Transverse colon (tissue), 4 donors: ENCODE data around the gene GALNT2. TPM values are rescaled to one million over a fixed set of nuclear protein-coding genes. Genes with fewer than 3 reads are reported as not detected.

Experiments
- DNase-seq: peaks from one replicate; pipeline ENCODE4 v3.0.0-alpha.2; 2019
- H3K27ac ChIP-seq, 4 donors: fragments of 200-600 bp; sonication (generic); 2 replicates each; pipeline ENCODE4 v1.5.1; 2016 to 2018; ENCODE audit warnings: inconsistent platforms in 4 of 4
- H3K27me3 ChIP-seq: fragments of 200-600 bp; sonication (generic); 2 replicates; pipeline ENCODE4 v1.5.1; 2017; ENCODE audit warnings: inconsistent platforms
- H3K36me3 ChIP-seq, 4 donors: fragments of 200-600 bp; sonication (generic); 2 replicates each; pipeline ENCODE4 v1.5.1; 2017 to 2019; ENCODE audit warnings: inconsistent platforms in 4 of 4
- H3K4me1 ChIP-seq, 4 donors: fragments of 200-600 bp; sonication (generic); 2 replicates each; pipeline ENCODE4 v1.5.1; 2017 to 2020; ENCODE audit warnings: inconsistent platforms in 4 of 4
- H3K4me3 ChIP-seq, 4 donors: fragments of 200-600 bp; sonication (generic); 1 replicate in 1 of 4; 2 replicates in 3 of 4; pipeline versions ENCODE4 v1.5.1 to v1.6.1; 2017 to 2019; ENCODE audit warnings: inconsistent platforms in 4 of 4
- H3K9me3 ChIP-seq, 2 donors: fragments of 200-600 bp; sonication (generic); 2 replicates each; pipeline ENCODE4 v1.5.1; 2017 to 2019; ENCODE audit warnings: inconsistent platforms in 2 of 2
- EP300 ChIP-seq: sonication (generic); formaldehyde crosslinking; IDR thresholded peaks from one replicate; pipeline ENCODE4 v1.6.1; 2017; ENCODE audit warnings: antibody characterized with exemption, low read depth
- POLR2A ChIP-seq: fragments of 450-650 bp; IDR thresholded peaks from one replicate; pipeline ENCODE4 v1.6.1; 2016; ENCODE audit warnings: antibody characterized with exemption, mild to moderate bottlenecking, moderate library complexity
- POLR2AphosphoS5 ChIP-seq, 3 donors: sonication (generic); formaldehyde crosslinking; IDR thresholded peaks; one replicate each; pipeline ENCODE4 v1.6.1; 2016; ENCODE audit warnings: antibody characterized with exemption in 3 of 3
- WGBS, 2 donors: methylation state at CpG; one replicate each; pipeline ENCODE4 v1.1.5; 2018; ENCODE audit warnings: low coverage in 1 of 2; 5-methylcytosine and 5-hydroxymethylcytosine counted together
- in situ Hi-C, 4 donors: fragments of 200-750 bp; cut with MboI; loops; one replicate each; pipeline versions ENCODE4 v1.15.0 to v1.15.1; 2017; ENCODE audit warnings: low sequenced_read_pairs in 3 of 4, low pct_ligation_motif_present in 1 of 4, low pct_unique_long_range_greater_than_20kb in 1 of 4
- intact Hi-C: fragments of 100-400 bp; cut with DNase I; formaldehyde crosslinking; loops from one replicate; pipeline ENCODE4 v1.15.1; 2023; ENCODE audit warnings: low total_unique reads
- total RNA-seq, 4 donors: library from RNA; depleted of rRNA; stranded (reverse); fragments of >200 nt; gene quantifications; one replicate each; pipeline ENCODE4 v1.1.0, GENCODE V29; 2016
- TF ChIP-seq, protein P1 (sequence below), 5 experiments: fragments of 200-600 bp in 3 of 5; fragments of 450-650 bp in 2 of 5; sonication (generic) in 3 of 5; IDR thresholded peaks; 1 replicate in 2 of 5; 2 replicates in 3 of 5; pipeline ENCODE4 v1.5.1; 2016 to 2017; ENCODE audit warnings: antibody characterized with exemption in 5 of 5, inconsistent platforms in 3 of 5, mild to moderate bottlenecking in 2 of 5, moderate library complexity in 1 of 5

Gene GALNT2
- total RNA-seq, 4 donors from 2014 or later = 16.5 to 48.8 (median 36.8) TPM

GRCh38 chr1:230167419-230167852, 100.4 kb downstream of the GALNT2 start:
- WGBS, 2 donors = 71 to 85% methylated on average over 11 to 12 of the region's 12 CpGs
- intact Hi-C loops = loop anchor here (2.0 kb wide), 1 partner anchor 45 kb away; no protein-coding TSS in a partner anchor

GRCh38 chr1:230169454-230170152, 102.6 kb downstream of the GALNT2 start:
- no peaks in the 10 kb centered on the region for H3K36me3 ChIP-seq
- H3K9me3 ChIP-seq = no peaks in the 10 kb centered on the region
- peak overlapping the region in 1 of 4 donors; percentile 11 for H3K4me3 ChIP-seq
- no peaks in the 10 kb centered on the region for H3K27me3 ChIP-seq
- H3K4me1 ChIP-seq = peaks cover 0 to 16% (median 2%) of the 10 kb centered on the region in 4 donors
- in situ Hi-C loops (no loop called here), intact Hi-C loops (no loop called here)
- 62 to 63% methylated on average over 7 to 8 of the region's 8 CpGs for WGBS, 2 donors
- DNase-seq = no peak
- no peak for TF ChIP-seq POLR2AphosphoS5 (IDR thresholded peaks at IDR 0.05)
- TF ChIP-seq EP300 = no peak
- TF ChIP-seq, protein P1, sequence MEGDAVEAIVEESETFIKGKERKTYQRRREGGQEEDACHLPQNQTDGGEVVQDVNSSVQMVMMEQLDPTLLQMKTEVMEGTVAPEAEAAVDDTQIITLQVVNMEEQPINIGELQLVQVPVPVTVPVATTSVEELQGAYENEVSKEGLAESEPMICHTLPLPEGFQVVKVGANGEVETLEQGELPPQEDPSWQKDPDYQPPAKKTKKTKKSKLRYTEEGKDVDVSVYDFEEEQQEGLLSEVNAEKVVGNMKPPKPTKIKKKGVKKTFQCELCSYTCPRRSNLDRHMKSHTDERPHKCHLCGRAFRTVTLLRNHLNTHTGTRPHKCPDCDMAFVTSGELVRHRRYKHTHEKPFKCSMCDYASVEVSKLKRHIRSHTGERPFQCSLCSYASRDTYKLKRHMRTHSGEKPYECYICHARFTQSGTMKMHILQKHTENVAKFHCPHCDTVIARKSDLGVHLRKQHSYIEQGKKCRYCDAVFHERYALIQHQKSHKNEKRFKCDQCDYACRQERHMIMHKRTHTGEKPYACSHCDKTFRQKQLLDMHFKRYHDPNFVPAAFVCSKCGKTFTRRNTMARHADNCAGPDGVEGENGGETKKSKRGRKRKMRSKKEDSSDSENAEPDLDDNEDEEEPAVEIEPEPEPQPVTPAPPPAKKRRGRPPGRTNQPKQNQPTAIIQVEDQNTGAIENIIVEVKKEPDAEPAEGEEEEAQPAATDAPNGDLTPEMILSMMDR (IDR thresholded peaks at IDR 0.05) = no peak
- peak overlapping the region; percentile 36 to 49 (median 39) for H3K27ac ChIP-seq

More at GRCh38 chr1:230167419-230167852, 100.4 kb downstream of the GALNT2 start:
- Histone ChIP-seq H3K36me3 (no peaks in the 10 kb centered on the region), H3K4me3 (no peak overlapping the region), H3K27ac (no peak overlapping the region), H3K9me3 (no peaks in the 10 kb centered on the region), H3K4me1 (peaks cover 0 to 13% (median 0%) of the 10 kb centered on the region in 4 donors), H3K27me3 (no peaks in the 10 kb centered on the region)
- no peak for DNase-seq
- TF ChIP-seq POLR2A (no peak), EP300 (no peak), POLR2AphosphoS5 (IDR thresholded peaks at IDR 0.05) (no peak)
- TF ChIP-seq, protein P1 (IDR thresholded peaks at IDR 0.05) = peak; percentile 59 to 86 (median 68)
- in situ Hi-C loops = no loop called here

DNA sequence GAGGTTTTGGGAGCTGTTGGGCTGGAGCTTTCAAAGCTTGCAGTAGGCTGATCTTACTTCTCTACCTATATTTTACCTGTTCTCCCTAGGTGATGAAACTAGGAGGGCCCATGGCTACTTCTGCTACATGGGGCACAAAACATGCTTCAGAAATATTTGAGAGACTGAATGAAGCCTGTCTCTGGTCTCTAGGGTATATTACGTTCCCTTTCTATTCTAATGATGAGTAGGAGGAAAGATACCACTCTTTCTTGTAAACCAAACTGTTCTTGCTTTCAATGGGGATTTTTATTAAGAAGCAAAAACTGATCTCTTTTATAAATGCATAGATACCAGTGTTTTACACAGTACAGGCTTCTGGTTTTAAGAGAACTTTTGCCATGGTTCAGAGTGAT, 103.1 kb downstream of the GALNT2 start:
- H3K4me3 ChIP-seq = peak overlapping the region in 1 of 4 donors; percentile 11
- intact Hi-C loops (no loop called here), in situ Hi-C loops (no loop called here)
- 83 to 84% methylated on average over 1 of the region's 1 CpG for WGBS, 2 donors
- peaks cover 4 to 20% (median 6%) of the 10 kb centered on the region in 4 donors for H3K4me1 ChIP-seq
- TF ChIP-seq EP300 (no peak), POLR2A (no peak), POLR2AphosphoS5 (IDR thresholded peaks at IDR 0.05) (no peak)
- TF ChIP-seq, protein P1 (IDR thresholded peaks at IDR 0.05) = no peak
- no peaks in the 10 kb centered on the region for H3K27me3 ChIP-seq
- H3K9me3 ChIP-seq = no peaks in the 10 kb centered on the region
- H3K36me3 ChIP-seq = no peaks in the 10 kb centered on the region
- H3K27ac ChIP-seq = peak overlapping the region; percentile 36 to 49 (median 39)
- DNase-seq = no peak

- Histone ChIP-seq H3K27ac (peak overlapping the region in 2 of 4 donors; percentile 36), H3K27me3 (no peaks in the 10 kb centered on the region), H3K4me1 (peaks cover 4 to 25% (median 8%) of the 10 kb centered on the region in 4 donors), H3K36me3 (no peaks in the 10 kb centered on the region), H3K9me3 (no peaks in the 10 kb centered on the region), H3K4me3 (no peak overlapping the region)
- WGBS, 2 donors = 91 to 100% methylated on average over 1 to 2 of the region's 2 CpGs
- in situ Hi-C loops = no loop called here
- TF ChIP-seq POLR2A = no peak
- TF ChIP-seq EP300 = no peak
- no peak for TF ChIP-seq POLR2AphosphoS5 (IDR thresholded peaks at IDR 0.05)
- DNase-seq = no peak
- intact Hi-C loops = no loop called here
Measured at GRCh38 chr1:230170622-230171021, 103.6 kb downstream of the GALNT2 start.
